NCI-H82 (cell line): ENCODE data around the gene CNTNAP2.
A peak's percentile ranks its signal among the peaks of the same experiment; 100 is the strongest.
"Not testable (repeated sequence)": the region's sequence is repeated elsewhere in the genome, so short reads cannot be mapped to it uniquely, and the experiment has no call there.

ENCODE experiments used
- DNase-seq: peaks from one replicate; lab custom pipeline; 2025; lab: John Stamatoyannopoulos, UW

CNTNAP2 gene

DNA sequence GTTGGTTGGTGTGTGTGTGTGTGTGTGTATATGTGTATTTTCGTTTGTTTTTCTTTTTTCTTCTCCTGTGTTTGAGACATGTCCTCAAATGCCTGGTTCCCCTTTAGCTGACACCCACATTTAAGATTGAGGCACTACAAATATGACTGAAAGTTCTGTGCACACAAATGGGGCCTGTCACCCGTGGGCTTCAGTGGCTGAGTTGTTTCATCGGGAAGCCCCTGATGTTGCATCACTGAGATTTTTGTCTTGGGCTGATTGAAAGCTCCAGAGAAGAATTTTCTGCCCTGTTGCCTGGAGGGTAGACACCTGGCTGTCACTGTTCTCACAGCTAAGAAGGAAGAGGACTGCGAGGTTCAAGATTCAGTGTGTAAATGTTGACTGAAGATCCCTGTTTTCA lies 2190.2 kb downstream of the CNTNAP2 start:
- DNase-seq, result no peak

DNA sequence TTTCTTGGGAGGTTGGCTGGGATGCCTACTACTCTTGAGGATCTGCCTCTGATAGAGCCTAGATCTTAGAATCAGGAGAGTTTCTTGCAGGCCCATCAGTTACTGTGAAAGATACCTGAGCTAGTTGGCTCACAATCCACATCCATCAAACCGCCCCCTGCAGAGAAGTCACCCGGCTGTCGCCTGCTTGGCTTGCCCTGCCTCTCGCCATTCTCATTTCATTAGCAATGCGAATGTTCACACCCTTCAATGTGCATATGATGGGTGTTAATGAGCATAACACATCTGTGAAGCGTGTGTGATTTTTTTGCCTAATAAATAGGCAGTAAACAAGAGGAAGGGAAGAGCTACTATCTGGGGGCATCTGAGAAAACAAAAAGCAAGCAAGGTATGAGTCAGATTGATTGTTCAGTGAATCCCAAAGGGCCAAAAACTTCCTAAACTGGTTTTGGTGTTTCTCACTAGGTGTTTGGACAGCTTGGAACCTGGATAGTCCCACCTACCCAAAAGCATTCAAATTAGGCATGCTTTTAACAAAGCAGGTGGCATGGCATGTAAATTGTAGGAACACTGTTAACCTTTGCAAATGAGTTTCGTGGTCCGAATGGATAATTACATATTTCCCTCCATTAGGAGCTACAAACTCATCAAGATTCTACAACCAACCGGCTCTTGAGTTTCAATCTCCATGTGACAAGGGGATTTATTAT lies 2201.7 kb downstream of the CNTNAP2 start:
- DNase-seq, result no peak

DNA sequence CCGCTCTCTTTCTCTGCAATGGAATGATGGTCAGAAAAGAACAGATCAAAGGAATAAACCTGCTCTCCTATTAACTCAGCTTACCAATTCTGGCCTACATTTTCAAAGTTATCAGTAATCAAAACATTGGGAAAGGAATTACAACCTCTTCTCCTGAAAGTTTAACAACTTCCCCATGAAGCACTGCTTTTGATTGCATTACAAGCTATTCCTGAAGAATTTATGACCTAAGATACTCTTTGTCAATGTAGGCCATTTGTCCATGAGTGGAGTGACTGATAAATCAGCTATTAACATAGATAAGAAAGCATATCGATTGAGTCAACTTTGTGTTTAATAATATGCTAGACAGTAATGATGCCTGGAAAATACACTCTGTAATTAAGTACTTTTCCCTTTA lies 2202.2 kb downstream of the CNTNAP2 start:
- no peak for DNase-seq

GRCh38 chr7:148319316-148319808 lies 2202.8 kb downstream of the CNTNAP2 start:
- DNase-seq, result no peak

DNA sequence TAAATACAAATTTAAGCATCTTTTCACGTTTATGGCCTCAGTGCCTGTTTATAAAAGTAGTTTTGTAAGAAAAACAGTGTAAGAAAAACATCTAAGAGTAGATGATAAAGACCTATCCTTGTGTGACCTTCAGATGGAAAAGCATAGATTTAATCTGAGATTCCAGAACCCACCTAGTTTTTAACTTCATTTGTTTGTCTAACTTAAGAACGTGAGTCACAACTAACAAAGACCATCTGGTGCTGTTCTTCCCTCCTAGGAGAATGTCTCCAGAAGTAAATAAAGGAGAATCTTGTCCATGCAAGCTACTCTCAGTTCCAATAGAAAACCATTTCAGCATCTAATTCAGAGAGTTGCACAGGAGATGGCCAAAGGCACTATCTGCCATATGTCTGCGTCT lies 2208.6 kb downstream of the CNTNAP2 start:
- no peak for DNase-seq

DNA sequence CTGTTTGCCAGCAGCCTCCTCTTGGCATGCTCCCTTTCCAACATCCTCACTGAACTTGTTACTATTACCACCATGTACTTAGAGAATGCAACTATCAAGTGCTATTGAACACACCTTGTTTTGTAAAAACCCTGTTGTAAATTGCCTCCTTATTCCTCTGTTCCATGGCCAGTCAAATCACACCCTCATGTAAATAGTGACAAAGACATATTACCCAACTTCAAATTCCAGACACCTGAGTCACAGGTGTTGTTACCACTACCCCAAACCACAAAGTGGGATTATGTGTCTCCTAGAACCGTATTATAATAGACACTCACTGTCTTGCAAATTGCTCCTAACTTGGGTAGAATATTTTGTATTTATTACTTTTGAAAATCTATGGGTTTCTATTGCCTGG lies 2210.8 kb downstream of the CNTNAP2 start:
- DNase-seq, result no peak

DNA sequence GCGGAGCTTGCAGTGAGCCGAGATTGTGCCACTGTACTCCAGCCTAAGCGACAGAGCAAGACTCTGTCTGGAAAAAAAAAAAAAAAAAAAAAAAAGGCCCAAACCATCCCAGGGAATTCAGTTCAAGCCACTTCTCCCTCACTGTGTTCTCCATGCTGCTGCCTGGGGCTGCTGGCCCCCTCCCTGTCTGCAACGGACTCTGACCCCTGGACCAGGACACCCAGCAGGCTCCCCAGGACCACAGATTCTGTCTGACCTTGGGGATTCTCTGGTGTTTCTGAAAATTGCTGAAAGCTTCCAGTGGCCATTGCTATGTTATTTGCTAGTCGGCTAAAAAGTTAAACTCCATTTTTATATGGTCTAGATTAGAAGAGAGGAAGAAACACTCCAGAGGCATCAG lies 2212.3 kb downstream of the CNTNAP2 start:
- DNase-seq, result no peak

DNA sequence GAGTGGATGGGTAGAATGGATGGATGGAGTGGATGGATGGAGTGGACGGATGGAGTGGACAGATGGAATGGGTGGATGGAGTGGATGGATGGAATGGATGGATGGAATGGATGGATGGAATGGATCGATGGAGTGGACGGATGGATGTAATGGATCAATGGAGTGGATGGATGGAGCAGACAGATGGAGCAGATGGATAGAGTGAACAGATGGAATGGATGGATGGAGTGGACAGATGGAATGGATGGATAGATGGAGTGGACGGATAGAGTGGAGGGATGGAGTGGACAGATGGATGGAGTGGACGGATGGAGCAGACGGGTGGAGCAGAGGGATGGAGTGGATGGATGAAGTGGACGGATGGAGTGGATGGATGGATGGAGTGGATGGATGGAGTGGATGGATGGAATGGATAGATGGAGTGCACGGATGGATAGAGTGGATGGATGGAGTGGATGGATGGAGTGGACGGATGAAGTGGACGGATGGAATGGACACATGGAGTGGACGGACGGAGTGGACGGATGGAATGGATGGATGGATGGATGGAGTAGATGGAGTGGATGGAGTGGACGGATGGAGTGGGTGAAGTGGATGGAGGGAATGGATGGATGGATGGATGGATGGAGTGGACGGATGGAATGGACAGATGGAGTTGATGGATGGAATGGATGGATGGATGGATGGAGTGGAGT lies 2213.7 kb downstream of the CNTNAP2 start:
- no peak for DNase-seq

DNA sequence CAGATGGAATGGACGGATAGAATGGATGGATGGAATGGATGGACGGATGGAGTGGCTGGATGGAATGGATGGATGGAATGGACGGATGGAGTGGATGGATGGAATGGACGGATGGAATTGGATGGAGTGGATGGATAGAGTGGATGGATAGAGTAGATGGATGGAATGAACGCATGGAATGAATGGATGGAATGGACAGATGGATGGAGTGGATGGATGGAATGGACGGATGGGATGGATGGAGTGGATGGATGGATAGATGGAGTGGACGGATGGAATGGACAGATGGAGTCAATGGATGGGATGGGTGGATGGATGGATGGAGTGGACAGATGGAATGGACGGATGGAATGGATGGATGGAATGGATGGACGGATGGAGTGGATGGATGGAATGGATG lies 2214.2 kb downstream of the CNTNAP2 start:
- DNase-seq, result no peak

DNA sequence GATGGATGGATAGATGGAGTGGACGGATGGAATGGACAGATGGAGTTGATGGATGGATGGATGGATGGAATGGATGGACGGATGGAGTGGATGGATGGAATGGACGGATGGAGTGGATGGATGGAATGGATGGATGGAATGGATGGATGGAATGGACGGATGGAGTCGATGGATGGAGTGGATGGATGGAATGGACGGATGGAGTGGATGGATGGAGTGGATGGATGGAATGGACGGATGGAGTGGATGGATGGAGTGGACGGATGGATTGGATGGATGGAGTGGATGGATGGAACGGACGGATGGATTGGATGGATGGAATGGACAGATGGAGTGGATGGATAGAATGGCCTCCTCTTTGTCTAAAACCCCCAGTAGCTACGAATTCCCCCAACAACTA lies 2214.9 kb downstream of the CNTNAP2 start:
- not testable (repeated sequence) for DNase-seq

DNA sequence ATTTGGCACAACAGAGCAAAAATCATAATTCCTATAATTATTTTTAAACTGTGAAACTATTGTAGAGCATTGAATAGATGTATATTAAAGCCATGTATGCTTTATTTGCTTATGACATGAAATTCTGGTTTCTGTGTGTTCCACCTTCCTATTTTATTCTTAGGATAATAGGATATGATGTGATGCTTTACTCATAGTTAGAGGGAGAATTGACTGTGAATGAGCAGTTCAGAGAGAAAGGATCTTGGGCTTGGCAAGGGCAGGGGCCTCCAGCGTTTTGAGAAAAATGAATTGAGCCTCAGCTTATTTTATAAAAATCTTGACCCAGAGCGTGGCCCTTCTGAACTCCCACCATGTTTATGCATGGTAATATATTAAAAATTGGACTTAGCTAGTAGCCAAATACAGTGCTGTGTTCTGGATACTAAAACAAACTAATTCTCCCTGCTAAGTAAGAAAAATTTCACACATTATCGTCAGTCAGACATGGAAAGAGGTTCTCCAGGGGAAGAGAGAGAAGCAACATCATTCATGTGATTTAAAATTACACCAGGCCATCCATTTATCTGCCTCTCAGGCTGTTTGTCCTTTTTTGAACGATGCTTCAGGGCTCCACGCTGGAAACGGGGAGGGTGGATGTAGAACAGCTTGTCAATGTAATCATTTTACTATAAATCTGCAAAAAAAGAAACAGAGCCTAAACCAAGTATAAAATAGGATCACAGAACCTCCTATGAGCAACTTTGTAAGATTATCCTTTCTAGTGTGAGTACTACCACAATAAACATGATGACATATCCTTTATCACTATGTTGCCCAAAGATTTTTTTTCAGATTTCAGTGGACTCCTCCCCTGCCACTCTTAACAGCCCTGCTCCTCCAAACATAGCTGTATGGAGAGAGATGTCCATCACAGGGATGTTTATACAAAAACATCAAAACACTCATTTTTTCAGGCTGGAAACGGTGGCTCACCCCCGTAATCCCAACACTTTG lies 2215.9 kb downstream of the CNTNAP2 start:
- DNase-seq, result no peak

GRCh38 chr7:148334441-148334956 lies 2217.9 kb downstream of the CNTNAP2 start:
- DNase-seq, result no peak

DNA sequence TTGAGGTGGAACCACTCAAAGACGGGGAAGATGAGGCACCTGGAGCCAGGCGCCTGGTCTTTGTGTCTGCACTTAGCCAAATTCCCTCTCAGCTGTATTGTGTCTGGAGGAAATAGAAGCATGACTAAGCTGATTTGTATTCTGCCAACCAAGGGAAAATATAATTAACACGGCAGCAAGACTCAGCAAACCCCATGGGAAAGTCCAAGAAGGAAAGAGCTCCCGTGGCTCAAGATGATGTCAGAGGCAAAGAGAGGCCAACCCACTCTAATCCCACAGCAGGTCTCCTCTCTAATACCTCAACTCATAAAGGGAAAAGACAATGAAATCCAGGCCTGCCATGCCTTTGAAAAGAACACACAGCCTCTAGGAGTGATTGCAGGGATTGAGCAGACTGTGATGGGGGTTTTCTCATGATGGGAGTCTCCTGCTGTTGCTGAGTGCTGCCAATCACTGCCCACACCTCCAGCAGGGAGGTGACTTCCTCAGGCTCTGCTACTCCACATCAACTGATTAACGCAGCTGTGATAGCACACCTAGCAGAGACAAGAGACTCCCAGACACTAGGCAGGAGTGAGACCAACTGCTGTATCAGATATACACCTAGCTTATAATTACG lies 2218.5 kb downstream of the CNTNAP2 start:
- DNase-seq, result peak; percentile 89

GRCh38 chr7:148335790-148336189 lies 2219.2 kb downstream of the CNTNAP2 start:
- no peak for DNase-seq

- no peak for DNase-seq
Measured at GRCh38 chr7:148336411-148336810, 2219.8 kb downstream of the CNTNAP2 start.

DNA sequence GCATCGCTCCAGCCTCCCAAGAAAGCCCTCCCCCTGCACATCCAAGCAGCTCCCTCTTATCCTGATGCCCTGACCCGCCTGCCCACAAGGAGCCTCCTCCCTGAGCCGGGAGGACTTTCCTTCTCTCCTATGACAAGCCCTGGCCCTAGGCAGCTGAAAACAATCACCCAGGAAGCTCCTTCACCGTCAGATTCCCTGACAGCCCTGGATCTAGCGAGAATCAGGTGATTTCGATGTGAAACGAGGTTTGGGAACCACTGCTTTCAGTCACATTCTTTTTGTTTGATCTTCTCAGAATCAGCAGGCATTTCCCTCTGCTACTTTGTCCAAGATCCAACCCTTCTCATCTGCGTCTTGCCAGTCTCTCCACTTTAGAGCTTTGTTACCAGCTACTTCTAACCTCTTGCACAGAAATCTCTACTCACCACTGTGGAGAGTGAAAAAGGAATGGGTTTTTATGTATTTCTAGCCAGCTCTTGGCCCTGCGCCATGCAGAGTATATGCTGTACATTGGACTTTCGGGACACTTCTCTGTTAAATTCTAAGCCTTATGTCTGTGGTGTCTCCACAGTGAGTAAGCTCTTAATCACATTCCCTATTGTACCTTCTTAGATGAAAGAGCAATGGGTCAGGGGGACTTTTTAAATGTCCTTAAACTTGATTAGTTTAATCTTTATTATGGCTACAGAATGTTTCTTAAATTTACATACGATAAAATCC lies 2220.8 kb downstream of the CNTNAP2 start:
- peak; percentile 63 for DNase-seq

DNA sequence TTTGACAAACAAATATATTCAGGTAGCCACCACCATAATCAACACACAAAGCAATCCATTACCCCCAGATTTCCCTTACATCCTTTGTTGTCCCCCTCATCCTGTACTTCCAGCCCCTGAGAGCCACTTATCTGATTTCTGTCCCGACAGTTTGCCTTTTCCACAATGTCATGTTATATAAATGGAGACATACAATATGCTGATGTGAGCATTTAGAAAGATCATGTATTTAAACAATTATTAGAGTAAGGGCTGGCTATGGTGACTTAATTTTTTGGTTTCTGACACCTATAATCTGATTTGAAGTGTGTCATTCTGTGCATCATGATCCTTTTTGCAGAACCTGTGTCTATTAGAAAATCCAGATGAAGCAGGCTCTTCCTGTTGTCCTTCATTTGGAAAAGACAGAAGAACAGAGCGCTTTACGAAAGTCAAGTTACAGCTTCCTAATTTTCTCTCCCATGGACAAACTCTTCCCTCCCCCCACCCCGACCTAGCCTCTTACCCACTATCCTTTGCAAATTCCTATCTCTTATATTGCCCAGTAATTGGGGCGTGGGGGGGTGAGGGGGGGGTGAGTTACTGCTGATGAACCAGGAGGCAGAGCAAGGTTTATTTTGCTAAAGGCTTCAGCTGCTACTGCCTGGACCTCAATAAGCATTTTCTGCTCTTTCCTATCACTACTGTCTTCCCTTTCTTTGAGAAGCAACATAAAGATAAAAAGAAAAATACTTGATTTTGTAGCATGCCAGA lies 2221.6 kb downstream of the CNTNAP2 start:
- peak; percentile 47 for DNase-seq

DNA sequence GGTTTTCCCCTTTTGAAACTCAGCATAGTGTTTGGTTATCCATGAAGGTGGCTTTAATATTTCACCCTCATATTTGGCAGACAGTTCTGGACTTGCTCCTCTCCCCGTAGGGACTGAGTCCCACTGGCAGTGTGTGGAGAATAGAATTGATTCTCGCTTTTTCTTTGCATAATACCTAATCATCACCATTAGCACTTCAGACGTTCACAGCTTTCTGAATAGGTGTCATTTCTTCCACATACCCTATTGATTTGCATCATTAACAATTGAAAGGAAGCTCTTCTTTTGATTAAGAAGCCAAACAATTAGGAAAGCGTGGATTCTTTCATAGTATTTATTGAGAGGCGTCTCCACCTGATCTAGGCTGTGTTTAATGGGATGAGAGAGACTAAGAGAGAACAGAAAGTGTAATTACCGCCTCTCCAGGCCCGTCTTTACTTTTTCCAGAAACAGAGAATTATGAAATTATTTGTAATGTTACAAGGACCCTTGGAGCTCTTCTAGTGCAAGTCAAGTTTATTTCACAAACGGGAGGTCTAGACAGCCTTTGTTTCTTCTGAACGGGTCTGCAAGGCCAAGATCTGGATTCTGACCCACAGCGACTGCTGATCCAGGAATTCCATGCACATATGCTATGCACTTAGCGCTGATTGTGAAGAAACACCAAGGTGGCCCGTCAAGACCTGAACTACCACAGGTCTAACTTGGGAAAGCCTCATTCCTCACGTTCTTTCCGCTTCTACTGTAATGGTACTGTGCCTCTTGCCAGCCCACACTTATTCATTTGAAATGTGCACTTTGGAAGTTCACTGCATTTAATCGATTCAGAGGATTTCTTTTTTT lies 2224.1 kb downstream of the CNTNAP2 start:
- peak; percentile 43 for DNase-seq

- peak; percentile 73 for DNase-seq
Measured at GRCh38 chr7:148344406-148344805, 2227.8 kb downstream of the CNTNAP2 start.
